GM10248 (cell line): Measurements from ENCODE around the gene CLEC16A.

Experiments used
- CTCF ChIA-PET: fragments of 300-600 bp; sonication (Branson Sonifier 250); formaldehyde crosslinking; extraction: SDS; loops from one replicate; lab custom pipeline; 2021; ENCODE audit warnings: antibody characterized with exemption; lab: Yijun Ruan, JAX
- POLR2A ChIA-PET: fragments of 350-650 bp; sonication (Branson Sonifier 250); formaldehyde crosslinking; extraction: SDS; loops from one replicate; lab custom pipeline; 2020; ENCODE audit warnings: antibody characterized with exemption; lab: Yijun Ruan, JAX
- DNase-seq: peaks from one replicate; pipeline ENCODE4 v3.0.0; 2012; ENCODE audit errors: extremely low spot score
- TF ChIP-seq, protein P1 (sequence below): IDR thresholded peaks from 2 replicates; pipeline ENCODE4 v1.5.1; 2012; ENCODE audit warnings: mild to moderate bottlenecking, low read depth; ENCODE audit errors: extremely low read depth, missing control alignments, control extremely low read depth

CLEC16A gene

DNA sequence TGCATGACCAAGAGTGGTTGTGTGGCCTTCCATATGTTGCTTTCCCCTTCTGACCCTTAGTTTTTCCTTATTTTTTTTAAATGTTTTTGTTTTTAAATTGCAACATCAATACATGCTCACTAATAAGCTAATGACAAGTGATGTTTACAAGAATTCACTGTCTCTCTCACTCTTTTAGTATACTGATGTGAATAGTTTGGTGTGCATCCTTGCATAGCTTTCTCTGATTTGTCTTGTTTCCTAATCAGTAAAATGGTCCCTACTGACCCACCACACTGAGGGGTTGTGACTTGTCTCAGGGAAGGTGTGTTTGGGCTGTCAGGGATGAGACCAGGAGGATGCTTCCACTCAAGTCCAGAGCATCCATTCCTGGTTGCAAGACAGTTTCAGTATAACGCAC lies 41.4 kb upstream of the CLEC16A start:
- ChIA-PET CTCF (interaction anchor here (1.1 to 3.4 kb wide), 4 partner anchors 8 to 16 kb away, joined by 3 to 11 read pairs (median 7); no protein-coding TSS in a partner anchor), POLR2A (no interaction called here)
- no peak for DNase-seq
- TF ChIP-seq, protein P1, sequence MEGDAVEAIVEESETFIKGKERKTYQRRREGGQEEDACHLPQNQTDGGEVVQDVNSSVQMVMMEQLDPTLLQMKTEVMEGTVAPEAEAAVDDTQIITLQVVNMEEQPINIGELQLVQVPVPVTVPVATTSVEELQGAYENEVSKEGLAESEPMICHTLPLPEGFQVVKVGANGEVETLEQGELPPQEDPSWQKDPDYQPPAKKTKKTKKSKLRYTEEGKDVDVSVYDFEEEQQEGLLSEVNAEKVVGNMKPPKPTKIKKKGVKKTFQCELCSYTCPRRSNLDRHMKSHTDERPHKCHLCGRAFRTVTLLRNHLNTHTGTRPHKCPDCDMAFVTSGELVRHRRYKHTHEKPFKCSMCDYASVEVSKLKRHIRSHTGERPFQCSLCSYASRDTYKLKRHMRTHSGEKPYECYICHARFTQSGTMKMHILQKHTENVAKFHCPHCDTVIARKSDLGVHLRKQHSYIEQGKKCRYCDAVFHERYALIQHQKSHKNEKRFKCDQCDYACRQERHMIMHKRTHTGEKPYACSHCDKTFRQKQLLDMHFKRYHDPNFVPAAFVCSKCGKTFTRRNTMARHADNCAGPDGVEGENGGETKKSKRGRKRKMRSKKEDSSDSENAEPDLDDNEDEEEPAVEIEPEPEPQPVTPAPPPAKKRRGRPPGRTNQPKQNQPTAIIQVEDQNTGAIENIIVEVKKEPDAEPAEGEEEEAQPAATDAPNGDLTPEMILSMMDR = no peak

DNA sequence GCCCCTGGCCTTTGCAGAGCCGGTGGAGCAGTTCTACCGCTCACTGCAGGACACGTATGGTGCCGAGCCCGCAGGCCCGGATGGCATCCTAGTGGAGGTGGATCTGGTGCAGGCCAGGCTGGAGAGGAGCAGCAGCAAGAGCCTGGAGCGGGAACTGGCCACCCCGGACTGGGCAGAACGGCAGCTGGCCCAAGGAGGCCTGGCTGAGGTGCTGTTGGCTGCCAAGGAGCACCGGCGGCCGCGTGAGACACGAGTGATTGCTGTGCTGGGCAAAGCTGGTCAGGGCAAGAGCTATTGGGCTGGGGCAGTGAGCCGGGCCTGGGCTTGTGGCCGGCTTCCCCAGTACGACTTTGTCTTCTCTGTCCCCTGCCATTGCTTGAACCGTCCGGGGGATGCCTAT lies 37.9 kb upstream of the CLEC16A start:
- TF ChIP-seq, protein P1 = no peak
- no peak for DNase-seq
- CTCF ChIA-PET = interaction anchor here (0.9 to 6.1 kb wide), 5 partner anchors 12 to 392 kb away, joined by 3 to 37 read pairs (median 3); no protein-coding TSS in a partner anchor
- POLR2A ChIA-PET = interaction anchor here (0.6 to 1.1 kb wide), 2 partner anchors 15 to 132 kb away, joined by 3 to 8 read pairs; no protein-coding TSS in a partner anchor

DNA sequence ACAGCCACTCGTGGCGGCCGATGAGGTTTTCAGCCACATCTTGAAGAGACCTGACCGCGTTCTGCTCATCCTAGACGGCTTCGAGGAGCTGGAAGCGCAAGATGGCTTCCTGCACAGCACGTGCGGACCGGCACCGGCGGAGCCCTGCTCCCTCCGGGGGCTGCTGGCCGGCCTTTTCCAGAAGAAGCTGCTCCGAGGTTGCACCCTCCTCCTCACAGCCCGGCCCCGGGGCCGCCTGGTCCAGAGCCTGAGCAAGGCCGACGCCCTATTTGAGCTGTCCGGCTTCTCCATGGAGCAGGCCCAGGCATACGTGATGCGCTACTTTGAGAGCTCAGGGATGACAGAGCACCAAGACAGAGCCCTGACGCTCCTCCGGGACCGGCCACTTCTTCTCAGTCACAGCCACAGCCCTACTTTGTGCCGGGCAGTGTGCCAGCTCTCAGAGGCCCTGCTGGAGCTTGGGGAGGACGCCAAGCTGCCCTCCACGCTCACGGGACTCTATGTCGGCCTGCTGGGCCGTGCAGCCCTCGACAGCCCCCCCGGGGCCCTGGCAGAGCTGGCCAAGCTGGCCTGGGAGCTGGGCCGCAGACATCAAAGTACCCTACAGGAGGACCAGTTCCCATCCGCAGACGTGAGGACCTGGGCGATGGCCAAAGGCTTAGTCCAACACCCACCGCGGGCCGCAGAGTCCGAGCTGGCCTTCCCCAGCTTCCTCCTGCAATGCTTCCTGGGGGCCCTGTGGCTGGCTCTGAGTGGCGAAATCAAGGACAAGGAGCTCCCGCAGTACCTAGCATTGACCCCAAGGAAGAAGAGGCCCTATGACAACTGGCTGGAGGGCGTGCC lies 37.2 kb upstream of the CLEC16A start:
- TF ChIP-seq, protein P1 = no peak
- ChIA-PET CTCF (interaction anchor here (0.9 to 6.1 kb wide), 4 partner anchors 12 to 392 kb away, joined by 3 to 37 read pairs (median 4); no protein-coding TSS in a partner anchor), POLR2A (no interaction called here)
- DNase-seq = no peak

DNA sequence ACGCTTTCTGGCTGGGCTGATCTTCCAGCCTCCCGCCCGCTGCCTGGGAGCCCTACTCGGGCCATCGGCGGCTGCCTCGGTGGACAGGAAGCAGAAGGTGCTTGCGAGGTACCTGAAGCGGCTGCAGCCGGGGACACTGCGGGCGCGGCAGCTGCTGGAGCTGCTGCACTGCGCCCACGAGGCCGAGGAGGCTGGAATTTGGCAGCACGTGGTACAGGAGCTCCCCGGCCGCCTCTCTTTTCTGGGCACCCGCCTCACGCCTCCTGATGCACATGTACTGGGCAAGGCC lies 36.7 kb upstream of the CLEC16A start:
- ChIA-PET POLR2A (no interaction called here), CTCF (interaction anchor here (1.6 to 6.1 kb wide), 2 partner anchors 11 to 156 kb away, joined by 4 to 37 read pairs; no protein-coding TSS in a partner anchor)
- no peak for DNase-seq
- TF ChIP-seq, protein P1 = no peak

DNA sequence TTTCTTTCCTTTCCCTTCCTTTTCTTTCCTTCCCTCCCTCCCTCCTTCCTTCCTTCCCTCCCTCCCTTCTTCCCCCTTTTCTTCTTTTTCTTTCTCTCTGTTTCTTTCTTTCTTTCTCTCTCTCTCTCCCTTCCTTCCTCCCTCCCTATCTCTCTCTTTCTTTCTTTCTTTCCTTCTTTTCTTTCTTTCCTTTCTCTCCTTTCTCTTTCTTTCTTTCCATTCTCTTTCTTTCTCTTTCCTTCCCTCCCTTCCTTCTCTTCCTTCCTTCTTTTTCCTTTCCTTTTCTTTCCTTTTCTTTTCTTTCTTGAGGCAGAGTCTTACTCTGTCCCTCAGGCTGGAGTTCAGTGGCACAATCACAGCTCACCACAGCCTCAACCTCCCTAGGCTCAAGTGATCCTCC lies 33.1 kb upstream of the CLEC16A start:
- CTCF ChIA-PET = interaction anchor here (1.1 to 6.1 kb wide), 9 partner anchors 7 to 172 kb away, joined by 3 to 37 read pairs (median 4); partner anchors contain the start of gene DEXI
- POLR2A ChIA-PET = interaction anchor here (0.6 to 1.6 kb wide), 2 partner anchors 14 to 41 kb away, joined by 3 read pairs; no protein-coding TSS in a partner anchor
- DNase-seq = no peak
- TF ChIP-seq, protein P1 = no peak

DNA sequence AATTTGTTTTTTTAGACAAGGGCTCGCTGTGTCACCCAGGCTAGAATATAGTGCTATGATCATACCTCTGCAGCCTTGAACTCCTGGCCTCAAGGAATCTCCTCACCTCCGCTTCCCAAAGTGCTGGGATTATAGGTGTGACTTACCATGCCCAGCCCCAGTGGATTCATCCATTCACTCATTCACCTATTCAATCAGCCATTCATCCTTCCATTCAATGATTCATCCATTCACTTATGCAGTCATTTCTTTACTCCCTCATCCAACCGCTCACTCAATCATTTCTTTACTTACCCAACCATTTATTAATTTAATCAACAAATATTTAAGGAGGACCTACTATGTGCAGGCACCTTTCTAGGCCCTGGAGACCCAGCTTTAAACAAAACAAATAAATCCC lies 27.8 kb upstream of the CLEC16A start:
- DNase-seq = no peak
- ChIA-PET POLR2A (no interaction called here), CTCF (interaction anchor here (0.9 to 1.1 kb wide), 4 partner anchors 40 to 402 kb away, joined by 3 read pairs; no protein-coding TSS in a partner anchor)
- TF ChIP-seq, protein P1 = no peak
